H9 (cell line): ENCODE data around the gene PRDM4. TPM values are rescaled to one million over a fixed set of nuclear protein-coding genes. Genes with fewer than 3 reads are reported as not detected.

Experiments used
- DNase-seq: peaks from one replicate; pipeline ENCODE4 v3.0.0-alpha.2; 2017
- H2AFZ ChIP-seq: one replicate; pipeline ENCODE4 v1.6.1; 2013; ENCODE audit warnings: mild to moderate bottlenecking, low read length, control low read depth, moderate library complexity
- H2AK5ac ChIP-seq: 2 replicates; pipeline ENCODE4 v1.6.1; 2013; ENCODE audit warnings: low read length, control low read depth, mixed read lengths; ENCODE audit not compliant: insufficient read length
- H2BK120ac ChIP-seq: one replicate; pipeline ENCODE4 v1.6.1; 2013; ENCODE audit warnings: low read depth, mild to moderate bottlenecking, low read length, control low read depth, inconsistent platforms; ENCODE audit not compliant: poor library complexity, severe bottlenecking
- H2BK12ac ChIP-seq: 2 replicates; pipeline ENCODE4 v1.6.1; 2013; ENCODE audit warnings: low read length, control low read depth, mixed read lengths, low read depth; ENCODE audit not compliant: insufficient read length
- H2BK15ac ChIP-seq: 2 replicates; pipeline ENCODE4 v1.6.1; 2013; ENCODE audit warnings: low read depth, low read length, control low read depth
- H2BK20ac ChIP-seq: one replicate; pipeline ENCODE4 v1.6.1; 2013; ENCODE audit warnings: low read depth, mild to moderate bottlenecking, low read length, control low read depth, inconsistent platforms; ENCODE audit not compliant: poor library complexity, severe bottlenecking
- H2BK5ac ChIP-seq: 2 replicates; pipeline ENCODE4 v1.6.1; 2013; ENCODE audit warnings: low read length, control low read depth, mixed read lengths; ENCODE audit not compliant: insufficient read length
- H3K14ac ChIP-seq: 2 replicates; pipeline ENCODE4 v1.6.1; 2013; ENCODE audit warnings: low read length, control low read depth; ENCODE audit not compliant: insufficient read depth
- H3K18ac ChIP-seq: 2 replicates; pipeline ENCODE4 v1.6.1; 2013; ENCODE audit warnings: low read depth, mild to moderate bottlenecking, mixed read lengths, low read length, control low read depth; ENCODE audit not compliant: insufficient read length
- H3K23ac ChIP-seq: 2 replicates; pipeline ENCODE4 v1.6.1; 2013; ENCODE audit warnings: low read length, control low read depth, mixed read lengths, low read depth; ENCODE audit not compliant: insufficient read length
- H3K23me2 ChIP-seq: 2 replicates; pipeline ENCODE4 v1.6.1; 2013; ENCODE audit warnings: low read depth, mild to moderate bottlenecking, mixed read lengths, low read length, control low read depth; ENCODE audit not compliant: insufficient read length, poor library complexity, severe bottlenecking
- H3K27ac ChIP-seq: 2 replicates; pipeline ENCODE4 v1.5.1; 2013; ENCODE audit warnings: low read length, control low read depth, mixed read lengths, low read depth; ENCODE audit not compliant: insufficient read length
- H3K27me3 ChIP-seq: 2 replicates; pipeline ENCODE4 v1.6.1; 2013; ENCODE audit warnings: low read length, control low read depth, inconsistent platforms; ENCODE audit not compliant: insufficient read depth
- H3K4ac ChIP-seq: 2 replicates; pipeline ENCODE4 v1.6.1; 2013; ENCODE audit warnings: low read depth, mild to moderate bottlenecking, control low read depth, inconsistent platforms, low read length, moderate library complexity
- H3K4me1 ChIP-seq: 2 replicates; pipeline ENCODE4 v1.6.1; 2013; ENCODE audit warnings: low read length, control low read depth, inconsistent platforms; ENCODE audit not compliant: insufficient read depth
- H3K4me2 ChIP-seq: 2 replicates; pipeline ENCODE4 v1.6.1; 2013; ENCODE audit warnings: low read length, control low read depth, mixed read lengths; ENCODE audit not compliant: insufficient read length, insufficient read depth
- H3K56ac ChIP-seq: 2 replicates; pipeline ENCODE4 v1.6.1; 2013; ENCODE audit warnings: low read depth, mild to moderate bottlenecking, mixed read lengths, low read length, control low read depth; ENCODE audit not compliant: insufficient read length
- H3K79me1 ChIP-seq: 2 replicates; pipeline ENCODE4 v1.6.1; 2013; ENCODE audit warnings: low read depth, mild to moderate bottlenecking, moderate library complexity, low read length, control low read depth, inconsistent platforms; ENCODE audit not compliant: insufficient read depth, poor library complexity, severe bottlenecking
- H3K79me2 ChIP-seq: 2 replicates; pipeline ENCODE4 v1.6.1; 2013; ENCODE audit warnings: low read length, control low read depth, inconsistent platforms; ENCODE audit not compliant: insufficient read depth
- H3K9ac ChIP-seq: 2 replicates; pipeline ENCODE4 v1.6.1; 2013; ENCODE audit warnings: low read length, control low read depth, mixed read lengths; ENCODE audit not compliant: insufficient read length; ENCODE audit errors: extremely low read depth
- H3K9me3 ChIP-seq: one replicate; pipeline ENCODE4 v1.6.1; 2013; ENCODE audit warnings: low read depth, low read length, inconsistent platforms; ENCODE audit not compliant: control insufficient read depth
- H3T11ph ChIP-seq: one replicate; pipeline ENCODE4 v1.6.1; 2013; ENCODE audit warnings: mild to moderate bottlenecking, low read length, control low read depth, inconsistent platforms
- H4K20me1 ChIP-seq: one replicate; pipeline ENCODE4 v1.6.1; 2013; ENCODE audit not compliant: control insufficient read depth, insufficient read length, insufficient read depth
- H4K5ac ChIP-seq: 2 replicates; pipeline ENCODE4 v1.6.1; 2013; ENCODE audit warnings: low read depth, mild to moderate bottlenecking, mixed read lengths, low read length, control low read depth; ENCODE audit not compliant: insufficient read length
- H4K8ac ChIP-seq: replicated peaks from 2 replicates; pipeline ENCODE4 v1.6.1; 2013; ENCODE audit warnings: low read length, control low read depth, mixed read lengths, low read depth; ENCODE audit not compliant: insufficient read length
- H4K91ac ChIP-seq: 2 replicates; pipeline ENCODE4 v1.6.1; 2013; ENCODE audit warnings: low read depth, mild to moderate bottlenecking, moderate library complexity, mixed read lengths, low read length, control low read depth; ENCODE audit not compliant: insufficient read length
- H3K27ac Mint-ChIP-seq, 3 experiments: 2 replicates in 2 of 3; 3 replicates in 1 of 3; pipeline ENCODE4 v1.8.0; 2020 to 2021; ENCODE audit warnings: mixed read lengths in 3 of 3, mild to moderate bottlenecking in 1 of 3, moderate library complexity in 1 of 3
- H3K27me3 Mint-ChIP-seq: 2 replicates; pipeline ENCODE4 v1.8.0; 2021; ENCODE audit warnings: low read depth, mild to moderate bottlenecking, moderate library complexity, mixed read lengths
- H3K36me3 Mint-ChIP-seq, 3 experiments: 2 replicates in 2 of 3; 3 replicates in 1 of 3; pipeline ENCODE4 v1.8.0; 2020 to 2021; ENCODE audit warnings: low read depth in 3 of 3, mixed read lengths in 3 of 3; ENCODE audit not compliant: insufficient read depth in 1 of 3
- H3K4me1 Mint-ChIP-seq, 2 experiments: 2 replicates each; pipeline ENCODE4 v1.8.0; 2020; ENCODE audit warnings: mixed read lengths in 2 of 2
- H3K4me3 Mint-ChIP-seq, 2 experiments: 2 replicates in 1 of 2; 3 replicates in 1 of 2; pipeline ENCODE4 v1.8.0; 2020 to 2021; ENCODE audit warnings: mild to moderate bottlenecking in 2 of 2, mixed read lengths in 2 of 2, moderate library complexity in 1 of 2
- H3K9me3 Mint-ChIP-seq, 2 experiments: 2 replicates in 1 of 2; 3 replicates in 1 of 2; pipeline ENCODE4 v1.8.0; 2020; ENCODE audit warnings: mild to moderate bottlenecking in 2 of 2, mixed read lengths in 2 of 2, moderate library complexity in 1 of 2
- CTCF ChIP-seq: fragments of 200-600 bp; sonication (generic); conservative IDR thresholded peaks from 3 replicates; pipeline ENCODE4 v1.8.0; 2021; ENCODE audit warnings: antibody characterized with exemption, mild to moderate bottlenecking
- WGBS: extraction: QIAGEN DNeasy Blood & Tissue Kit; methylation state at CpG from one replicate; pipeline ENCODE4 v1.1.7; 2013; ENCODE audit warnings: missing lambda C conversion rate, low lambda C conversion rate, mixed read lengths; ENCODE audit not compliant: insufficient read length; ENCODE audit errors: extremely low coverage; 5-methylcytosine and 5-hydroxymethylcytosine counted together
- total RNA-seq: library from RNA; stranded (reverse); gene quantifications from 2 replicates; pipeline ENCODE4 v1.2.1, GENCODE V29; 2021

The PRDM4 gene
- total RNA-seq, 1 experiment from 2014 or later: 24.4 TPM

- Histone ChIP-seq H2BK120ac (no peak overlapping the region), H3K4me2 (peak overlapping the region; percentile 100), H2BK5ac (no peak overlapping the region), H3K79me1 (no peaks in the 10 kb centered on the region), H3K4ac (no peak overlapping the region), H3K18ac (no peak overlapping the region), H3K56ac (no peak overlapping the region), H2BK12ac (no peak overlapping the region), H2AFZ (no peak overlapping the region), H3K14ac (no peak overlapping the region), H3K4me1 (no peaks in the 10 kb centered on the region), H3K23ac (no peak overlapping the region), H2AK5ac (no peak overlapping the region), H3K23me2 (peaks cover 10% of the 10 kb centered on the region), H2BK15ac (no peak overlapping the region), H3K27me3 (no peaks in the 10 kb centered on the region), H3K27ac (no peak overlapping the region), H4K5ac (no peak overlapping the region), H3K79me2 (peaks cover 16% of the 10 kb centered on the region; the same call in 1 of the 2 replicates), H3K9me3 (no peaks in the 10 kb centered on the region), H3T11ph (no peak overlapping the region), H4K8ac (no peak overlapping the region), H3K9ac (peak overlapping the region; percentile 79), H4K91ac (no peak overlapping the region), H4K20me1 (no peaks in the 10 kb centered on the region), H2BK20ac (no peak overlapping the region)
- Mint-ChIP-seq H3K36me3 (peaks cover 8 to 23% (median 20%) of the 10 kb centered on the region in 3 experiments; a peak in 6 of 7 replicates), H3K27ac (no peak overlapping the region), H3K9me3 (no peaks in the 10 kb centered on the region), H3K4me1 (peaks cover 16 to 19% of the 10 kb centered on the region in 2 experiments), H3K4me3 (peak overlapping the region; percentile 89 to 94), H3K27me3 (peaks cover 4% of the 10 kb centered on the region; the same call in 1 of the 2 replicates)
- DNase-seq: no peak
- no CpG with 5 or more reads among the region's 3 CpGs for WGBS
- no peak for TF ChIP-seq CTCF
Observed at GRCh38 chr12:107759410-107759809, 1.5 kb downstream of the PRDM4 start.
